CD4-positive, alpha-beta T cell treated with Interleukin-4 for 4 hours (primary cell): Measurements from ENCODE around the gene OR7C1.
"Not testable (repeated sequence)": the region's sequence is repeated elsewhere in the genome, so short reads cannot be mapped to it uniquely, and the experiment has no call there.

Source experiments
- DNase-seq: peaks from one replicate; pipeline ENCODE4 v3.0.0-alpha.2; 2020

The OR7C1 gene

GRCh38 chr19:14835011-14835410, at the start of gene OR7C1, which contains the start of gene OR7A5:
OR7C1 (minus strand) TSS chr19:14835185; CDS start chr19:14800136, 35,049 bp downstream.
OR7A5 (minus strand) TSS chr19:14835185; CDS start chr19:14828241, 6,944 bp downstream.
- DNase-seq, result no peak

- no peak for DNase-seq
Measured at GRCh38 chr19:14871619-14872230, 36.7 kb upstream of the OR7C1 start.

GRCh38 chr19:14868497-14868896, 33.5 kb upstream of the OR7C1 start:
- no peak for DNase-seq

- no peak for DNase-seq
Measured at GRCh38 chr19:14848822-14849221, 13.8 kb upstream of the OR7C1 start, which contains the start of gene OR7A10. OR7A10 (minus strand) TSS chr19:14848922; CDS start chr19:14841877, 7,045 bp downstream.

- no peak for DNase-seq
Measured at GRCh38 chr19:14843578-14843977, 8.6 kb upstream of the OR7C1 start.

- DNase-seq, result no peak
Measured at GRCh38 chr19:14843169-14843568, 8.2 kb upstream of the OR7C1 start.

GRCh38 chr19:14840206-14840605, 5.2 kb upstream of the OR7C1 start:
- no peak for DNase-seq

GRCh38 chr19:14837391-14837790, 2.4 kb upstream of the OR7C1 start:
- no peak for DNase-seq

- DNase-seq, result no peak
Measured at GRCh38 chr19:14830702-14831101, 4.3 kb downstream of the OR7C1 start.

GRCh38 chr19:14826006-14826405, 9.0 kb downstream of the OR7C1 start:
- no peak for DNase-seq

GRCh38 chr19:14821937-14822336, 13.0 kb downstream of the OR7C1 start:
- DNase-seq, result no peak

- DNase-seq, result no peak
Measured at GRCh38 chr19:14818588-14818987, 16.4 kb downstream of the OR7C1 start.

- DNase-seq, result no peak
Measured at GRCh38 chr19:14817052-14817451, 17.9 kb downstream of the OR7C1 start.

GRCh38 chr19:14814982-14815652, 19.9 kb downstream of the OR7C1 start:
- DNase-seq, result no peak

- DNase-seq, result no peak
Measured at GRCh38 chr19:14809272-14810057, 25.5 kb downstream of the OR7C1 start.

- DNase-seq, result no peak
Measured at GRCh38 chr19:14804765-14805164, 30.2 kb downstream of the OR7C1 start.

GRCh38 chr19:14798760-14799159, 36.2 kb downstream of the OR7C1 start:
- no peak for DNase-seq

- no peak for DNase-seq
Measured at GRCh38 chr19:14796021-14796420, 39.0 kb downstream of the OR7C1 start.

GRCh38 chr19:14795078-14795721, 39.8 kb downstream of the OR7C1 start:
- DNase-seq, result no peak

- not testable (repeated sequence) for DNase-seq
Measured at GRCh38 chr19:14792250-14792649, 42.7 kb downstream of the OR7C1 start.

- no peak for DNase-seq
Measured at GRCh38 chr19:14786421-14786851, 48.5 kb downstream of the OR7C1 start.

GRCh38 chr19:14785102-14785793, 49.7 kb downstream of the OR7C1 start:
- peak; percentile 6 for DNase-seq

GRCh38 chr19:14784730-14785101, 50.3 kb downstream of the OR7C1 start:
- DNase-seq, result not testable (repeated sequence)
